ENCODE data around the gene CFAP54. TPM values are rescaled to one million over a fixed set of nuclear protein-coding genes. Genes with fewer than 3 reads are reported as not detected.

CFAP54 gene
- total RNA-seq, 1 experiment from 2014 or later, result 0.09 TPM

GRCh38 chr12:96786791-96787190 lies 297.4 kb downstream of the CFAP54 start:
- CTCF ChIA-PET, result no interaction called here
- H3K4me3 Mint-ChIP-seq, result no peak overlapping the region

More at GRCh38 chr12:96786791-96787190, 297.4 kb downstream of the CFAP54 start:
- H3K27me3 Mint-ChIP-seq (ENCODE audit: low read depth), result no peaks in the 10 kb centered on the region
- no peak overlapping the region for H3K27ac Mint-ChIP-seq
- H3K4me1 Mint-ChIP-seq, result peaks cover 5% of the 10 kb centered on the region
- no peaks in the 10 kb centered on the region for H3K9me3 Mint-ChIP-seq
- POLR2A ChIA-PET, result no interaction called here
- DNase-seq (ENCODE audit: low spot score) (no peak), ATAC-seq (no peak)
- TF ChIP-seq ZNF317 (CRISPR knock-in tag; IDR thresholded peaks at IDR 0.05; ENCODE audit: borderline replicate concordance, low read depth) (no peak), ZNF532 (CRISPR knock-in tag; IDR thresholded peaks at IDR 0.05; ENCODE audit: borderline replicate concordance) (no peak), AR (CRISPR knock-in tag; IDR thresholded peaks at IDR 0.05) (no peak), E2F1 (CRISPR knock-in tag; IDR thresholded peaks at IDR 0.05) (no peak), ATF6 (CRISPR knock-in tag; IDR thresholded peaks at IDR 0.05) (no peak), SP1 (CRISPR knock-in tag; conservative IDR thresholded peaks at IDR 0.05) (no peak), GABPB1 (CRISPR knock-in tag; IDR thresholded peaks at IDR 0.05) (no peak)
- no peaks in the 10 kb centered on the region for H3K36me3 Mint-ChIP-seq
